ENCODE data around the gene PDLIM1.
"Not testable (repeated sequence)": the region's sequence is repeated elsewhere in the genome, so short reads cannot be mapped to it uniquely, and the experiment has no call there.

Gene PDLIM1

DNA sequence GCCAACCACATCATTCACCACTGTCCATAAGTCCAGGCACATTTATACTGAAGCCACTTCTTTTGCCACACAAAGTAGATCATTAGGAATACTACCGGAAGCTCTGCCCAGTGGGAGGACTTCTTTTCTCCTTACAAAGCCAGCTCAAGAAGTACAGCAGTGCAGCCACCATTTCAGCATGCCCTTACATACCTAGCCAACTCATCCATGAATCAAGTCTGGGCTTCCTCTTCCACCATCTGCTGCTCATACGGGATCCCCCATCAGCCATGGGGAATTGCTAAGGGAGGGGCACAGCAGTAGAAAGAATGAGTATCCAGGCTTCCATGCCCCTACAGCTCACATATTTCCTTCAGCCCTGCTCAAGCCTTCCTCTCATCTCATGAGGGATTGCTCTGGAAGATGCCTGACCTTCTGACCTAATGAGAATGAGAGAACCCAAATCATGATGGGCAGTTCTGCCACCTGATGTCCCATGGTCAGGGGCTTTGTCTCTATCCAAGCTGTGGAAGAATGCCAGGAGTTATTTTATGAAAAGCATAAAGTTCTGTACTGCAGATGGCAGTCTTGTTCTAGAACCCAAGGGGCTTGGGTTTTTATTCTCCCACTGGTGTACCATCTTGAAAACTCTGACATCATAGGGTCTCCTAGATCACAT is 57.3 kb downstream of the PDLIM1 start:
- no peak overlapping the region for H3K4me3 ChIP-seq (ENCODE audit: low read depth, low read length)
- no peak for TF ChIP-seq CTCF (IDR thresholded peaks at IDR 0.05; ENCODE audit: insufficient read depth, low read length, missing control alignments)
- DNase-seq (ENCODE audit: low read depth, low spot score), result no peak
- ChIA-PET CTCF (interaction anchor here (1.2 to 16.9 kb wide), 9 partner anchors 10 to 131 kb away, joined by 3 to 274 read pairs (median 14); no protein-coding TSS in a partner anchor), POLR2A (no interaction called here)

DNA sequence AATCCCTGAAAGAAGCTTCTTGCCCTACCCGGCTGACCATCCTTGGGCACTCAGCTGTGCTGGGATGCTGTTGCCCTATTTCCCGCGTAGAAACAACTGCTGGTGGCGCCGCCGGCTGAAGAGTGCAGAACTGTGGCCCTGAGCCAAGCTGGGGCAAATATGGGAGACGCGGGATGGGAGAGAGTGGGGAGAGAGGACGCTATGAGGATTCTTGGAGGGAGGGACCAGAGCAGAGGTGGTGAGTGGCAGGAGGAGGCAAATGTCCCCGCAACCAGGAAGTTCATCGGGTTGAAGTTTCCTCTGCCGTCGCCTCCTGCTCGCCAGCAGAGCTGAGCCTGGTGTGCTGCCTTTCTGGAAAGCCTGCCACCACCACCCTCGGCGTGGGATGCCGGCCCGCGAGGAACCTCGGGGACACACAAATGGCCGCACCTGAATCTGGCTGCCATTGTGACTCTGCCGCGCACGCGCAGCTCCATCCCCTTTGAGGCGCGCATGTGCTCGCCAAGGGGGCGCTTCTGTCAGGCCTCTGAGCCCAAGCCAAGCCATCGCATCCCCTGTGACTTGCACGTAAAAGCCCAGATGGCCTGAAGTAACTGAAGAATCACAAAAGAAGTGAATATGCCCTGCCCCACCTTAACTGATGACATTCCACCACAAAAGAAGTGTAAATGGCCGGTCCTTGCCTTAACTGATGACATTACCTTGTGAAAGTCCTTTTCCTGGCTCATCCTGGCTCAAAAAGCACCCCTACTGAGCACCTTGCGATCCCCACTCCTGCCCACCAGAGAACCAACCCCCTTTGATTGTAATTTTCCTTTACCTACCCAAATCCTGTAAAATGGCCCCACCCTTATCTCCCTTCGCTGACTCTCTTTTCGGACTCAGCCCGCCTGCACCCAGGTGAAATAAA is 59.9 kb downstream of the PDLIM1 start:
- H3K4me3 ChIP-seq (ENCODE audit: low read depth, low read length); POLR2A ChIA-PET; DNase-seq (ENCODE audit: low read depth, low spot score): not testable (repeated sequence)
- CTCF ChIA-PET, result interaction anchor here (1.6 to 4.6 kb wide), 3 partner anchors 12 to 29 kb away, joined by 6 to 26 read pairs (median 10); no protein-coding TSS in a partner anchor

DNA sequence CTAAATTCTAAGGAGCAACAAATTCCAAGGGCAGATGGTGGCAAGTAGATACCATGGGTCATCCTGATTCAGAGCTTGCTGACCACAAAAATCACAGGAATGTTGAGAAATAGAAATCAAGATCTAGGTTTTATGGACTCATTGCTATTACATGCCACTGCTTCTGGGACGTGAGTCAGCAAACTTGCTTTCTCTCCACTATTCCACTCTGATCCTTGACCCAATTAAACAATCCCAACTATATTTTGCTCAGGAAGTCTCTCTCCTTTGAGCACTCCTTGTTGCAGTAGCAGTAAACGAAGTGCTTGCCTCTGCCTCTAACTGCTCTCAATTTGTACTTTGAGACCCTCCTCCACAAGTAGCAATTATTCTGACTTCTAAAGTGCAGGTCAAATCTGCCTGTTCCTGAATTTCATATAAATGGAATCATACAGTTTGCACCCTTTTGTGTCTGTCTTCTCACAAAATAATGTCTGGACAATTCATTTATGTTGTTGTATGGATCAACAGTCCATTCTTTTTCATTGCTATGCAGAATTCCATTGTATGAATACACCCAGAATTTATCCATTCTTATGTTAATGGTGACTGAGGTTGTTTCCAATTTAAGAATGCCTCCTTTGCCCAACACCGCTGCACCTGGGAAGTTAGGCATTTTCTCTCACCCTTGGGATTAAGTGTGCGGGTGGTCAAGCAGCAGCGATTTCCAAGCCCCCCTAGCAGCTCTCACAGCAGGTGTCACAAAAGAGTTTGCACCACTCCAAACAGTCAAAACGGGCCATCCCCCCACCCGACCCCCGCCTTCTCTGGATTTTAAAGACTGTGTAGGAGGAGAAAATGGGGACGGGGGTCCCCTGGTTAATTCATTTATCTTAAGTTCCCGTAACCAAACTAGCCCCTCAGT is 60.8 kb downstream of the PDLIM1 start:
- ChIA-PET POLR2A (interaction anchor here (0.6 to 1.0 kb wide), 2 partner anchors 37 to 79 kb away, joined by 3 to 7 read pairs; no protein-coding TSS in a partner anchor), CTCF (interaction anchor here (0.9 to 4.6 kb wide), 4 partner anchors 13 to 132 kb away, joined by 3 to 26 read pairs (median 4); no protein-coding TSS in a partner anchor)
- peak; percentile 97 for DNase-seq (ENCODE audit: low read depth, low spot score)
- no peak for TF ChIP-seq CTCF (IDR thresholded peaks at IDR 0.05; ENCODE audit: insufficient read depth, low read length, missing control alignments)
- H3K4me3 ChIP-seq (ENCODE audit: low read depth, low read length), result no peak overlapping the region

- not testable (repeated sequence) for DNase-seq (ENCODE audit: low read depth, low spot score); H3K4me3 ChIP-seq (ENCODE audit: low read depth, low read length)
- CTCF ChIA-PET, result interaction anchor here (0.9 to 4.6 kb wide), 4 partner anchors 14 to 133 kb away, joined by 3 to 26 read pairs (median 4); no protein-coding TSS in a partner anchor
- POLR2A ChIA-PET, result interaction anchor here (0.6 to 1.0 kb wide), 2 partner anchors 38 to 80 kb away, joined by 3 to 7 read pairs; no protein-coding TSS in a partner anchor
Measured at GRCh38 chr10:95228934-95229723, 61.7 kb downstream of the PDLIM1 start.

GRCh38 chr10:95225136-95225535 is 65.7 kb downstream of the PDLIM1 start:
- DNase-seq (ENCODE audit: low read depth, low spot score), result no peak
- no peak overlapping the region for H3K4me3 ChIP-seq (ENCODE audit: low read depth, low read length)
- ChIA-PET POLR2A (no interaction called here), CTCF (interaction anchor here (1.5 kb wide), 1 partner anchor 16 kb away, joined by 4 read pairs; no protein-coding TSS in a partner anchor)
- no peak for TF ChIP-seq CTCF (IDR thresholded peaks at IDR 0.05; ENCODE audit: insufficient read depth, low read length, missing control alignments)

- no peak for DNase-seq (ENCODE audit: low read depth, low spot score)
- POLR2A ChIA-PET, result no interaction called here
- CTCF ChIA-PET, result interaction anchor here (1.9 kb wide), 1 partner anchor 22 kb away, joined by 8 read pairs; no protein-coding TSS in a partner anchor
- TF ChIP-seq CTCF (IDR thresholded peaks at IDR 0.05; ENCODE audit: insufficient read depth, low read length, missing control alignments), result no peak
- no peak overlapping the region for H3K4me3 ChIP-seq (ENCODE audit: low read depth, low read length)
Measured at GRCh38 chr10:95221124-95221523, 69.7 kb downstream of the PDLIM1 start.

All from AG04449 (cell line).